PFSK-1 (cell line): Measurements from ENCODE around the gene PUS3.

Source experiments
- FOXP2 ChIP-seq: optimal IDR thresholded peaks from 2 replicates; pipeline ENCODE3; 2011; ENCODE audit warnings: borderline replicate concordance, control low read depth, inconsistent platforms; ENCODE audit not compliant: insufficient read depth; ENCODE audit errors: extremely low read length, extremely low read depth
- POLR2AphosphoS5 ChIP-seq: IDR thresholded peaks from 2 replicates; pipeline ENCODE4 v1.6.1; 2012; ENCODE audit warnings: low read depth, mild to moderate bottlenecking, control low read depth, low read length, moderate library complexity
- SIN3A ChIP-seq: IDR thresholded peaks from 2 replicates; pipeline ENCODE4 v1.6.1; 2012; ENCODE audit warnings: mild to moderate bottlenecking, low read length, moderate library complexity, borderline replicate concordance; ENCODE audit not compliant: insufficient read depth
- TAF1 ChIP-seq: IDR thresholded peaks from 2 replicates; pipeline ENCODE4 v1.6.1; 2012; ENCODE audit warnings: low read length, control low read depth, borderline replicate concordance; ENCODE audit not compliant: insufficient read depth
- TF ChIP-seq, protein P1 (sequence below), 2 experiments: IDR thresholded peaks; 2 replicates each; pipeline versions ENCODE4 v1.6.1 to v1.8.0; 2011 to 2012; ENCODE audit warnings: low read depth in 2 of 2, low read length in 2 of 2, control low read depth in 1 of 2, inconsistent platforms in 1 of 2, mild to moderate bottlenecking in 1 of 2, moderate library complexity in 1 of 2; ENCODE audit not compliant: insufficient read depth in 1 of 2

Gene PUS3

DNA sequence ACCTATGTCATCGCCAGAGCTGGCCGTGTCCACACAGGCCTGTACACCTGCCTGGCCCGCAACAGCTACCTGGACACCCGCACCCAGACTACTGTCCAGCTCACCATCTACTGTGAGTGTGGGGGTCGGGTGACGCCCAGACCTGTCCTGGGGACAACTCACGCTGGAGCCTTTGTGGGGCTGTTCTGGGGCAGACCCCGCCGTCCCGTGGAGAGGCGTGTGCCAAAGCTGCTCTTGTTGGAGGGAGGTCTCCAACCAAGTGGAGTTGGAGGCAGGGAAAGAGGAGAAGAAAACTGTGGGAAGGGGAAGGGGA lies 47.1 kb upstream of the PUS3 start:
- TF ChIP-seq FOXP2, result no peak
- no peak for TF ChIP-seq SIN3A
- TF ChIP-seq, protein P1, sequence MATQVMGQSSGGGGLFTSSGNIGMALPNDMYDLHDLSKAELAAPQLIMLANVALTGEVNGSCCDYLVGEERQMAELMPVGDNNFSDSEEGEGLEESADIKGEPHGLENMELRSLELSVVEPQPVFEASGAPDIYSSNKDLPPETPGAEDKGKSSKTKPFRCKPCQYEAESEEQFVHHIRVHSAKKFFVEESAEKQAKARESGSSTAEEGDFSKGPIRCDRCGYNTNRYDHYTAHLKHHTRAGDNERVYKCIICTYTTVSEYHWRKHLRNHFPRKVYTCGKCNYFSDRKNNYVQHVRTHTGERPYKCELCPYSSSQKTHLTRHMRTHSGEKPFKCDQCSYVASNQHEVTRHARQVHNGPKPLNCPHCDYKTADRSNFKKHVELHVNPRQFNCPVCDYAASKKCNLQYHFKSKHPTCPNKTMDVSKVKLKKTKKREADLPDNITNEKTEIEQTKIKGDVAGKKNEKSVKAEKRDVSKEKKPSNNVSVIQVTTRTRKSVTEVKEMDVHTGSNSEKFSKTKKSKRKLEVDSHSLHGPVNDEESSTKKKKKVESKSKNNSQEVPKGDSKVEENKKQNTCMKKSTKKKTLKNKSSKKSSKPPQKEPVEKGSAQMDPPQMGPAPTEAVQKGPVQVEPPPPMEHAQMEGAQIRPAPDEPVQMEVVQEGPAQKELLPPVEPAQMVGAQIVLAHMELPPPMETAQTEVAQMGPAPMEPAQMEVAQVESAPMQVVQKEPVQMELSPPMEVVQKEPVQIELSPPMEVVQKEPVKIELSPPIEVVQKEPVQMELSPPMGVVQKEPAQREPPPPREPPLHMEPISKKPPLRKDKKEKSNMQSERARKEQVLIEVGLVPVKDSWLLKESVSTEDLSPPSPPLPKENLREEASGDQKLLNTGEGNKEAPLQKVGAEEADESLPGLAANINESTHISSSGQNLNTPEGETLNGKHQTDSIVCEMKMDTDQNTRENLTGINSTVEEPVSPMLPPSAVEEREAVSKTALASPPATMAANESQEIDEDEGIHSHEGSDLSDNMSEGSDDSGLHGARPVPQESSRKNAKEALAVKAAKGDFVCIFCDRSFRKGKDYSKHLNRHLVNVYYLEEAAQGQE (IDR thresholded peaks at IDR 0.05; ENCODE audit: insufficient read depth in 1 of 2, low read depth in 2 of 2, low read length in 2 of 2), result no peak
- TF ChIP-seq TAF1, result no peak
- TF ChIP-seq POLR2AphosphoS5, result no peak

- TF ChIP-seq SIN3A, result no peak
- TF ChIP-seq TAF1, result no peak
- TF ChIP-seq, protein P1 (IDR thresholded peaks at IDR 0.05; ENCODE audit: insufficient read depth in 1 of 2, low read depth in 2 of 2, low read length in 2 of 2), result no peak
- no peak for TF ChIP-seq POLR2AphosphoS5
- TF ChIP-seq FOXP2, result no peak
These were observed 46.5 kb upstream of the PUS3 start for GRCh38 chr11:125949271-125950177.

DNA sequence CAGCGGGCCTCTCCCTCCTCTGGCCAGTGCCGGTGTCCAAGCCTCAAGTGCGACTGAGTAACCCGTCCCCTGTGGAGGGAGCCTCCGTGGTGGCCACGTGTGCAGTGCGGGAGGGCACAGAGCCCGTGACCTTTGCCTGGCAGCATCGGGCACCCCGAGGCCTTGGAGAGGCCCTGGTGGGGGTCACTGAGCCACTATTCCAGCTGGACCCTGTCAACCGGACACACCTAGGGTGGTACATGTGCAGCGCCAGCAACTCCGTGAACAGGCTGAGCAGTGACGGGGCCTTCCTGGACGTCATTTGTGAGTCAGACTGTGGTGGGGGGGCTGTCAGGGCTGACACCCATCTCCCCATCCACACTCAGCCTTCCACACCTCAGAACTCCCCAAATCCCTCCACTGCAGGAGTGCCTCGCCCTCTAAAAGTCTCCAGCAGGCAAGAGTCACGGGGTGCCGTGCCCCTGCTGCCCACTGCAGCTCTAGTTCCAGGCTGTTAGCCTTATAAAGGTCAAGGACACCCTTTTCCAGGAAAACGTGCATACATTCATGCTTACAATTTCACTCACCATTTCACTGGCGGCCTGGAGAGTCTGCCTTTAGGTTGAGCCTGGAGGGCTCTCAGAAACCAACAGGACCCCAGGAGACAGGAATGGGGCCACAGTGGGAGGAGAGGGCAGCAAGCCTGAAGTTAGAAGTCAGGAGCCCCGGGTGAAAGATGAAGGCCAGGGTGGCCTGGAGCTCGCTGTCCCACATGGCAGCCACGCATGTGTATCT lies 45.5 kb upstream of the PUS3 start:
- TF ChIP-seq FOXP2 (no peak), POLR2AphosphoS5 (no peak), TAF1 (no peak), SIN3A (no peak)
- TF ChIP-seq, protein P1 (IDR thresholded peaks at IDR 0.05; ENCODE audit: insufficient read depth in 1 of 2, low read depth in 2 of 2, low read length in 2 of 2), result no peak

- TF ChIP-seq TAF1, result no peak
- TF ChIP-seq SIN3A, result no peak
- TF ChIP-seq POLR2AphosphoS5, result no peak
These were observed 44.6 kb upstream of the PUS3 start for GRCh38 chr11:125947419-125948277.
